SU-DHL-6 (cell line): ENCODE data around the gene KRTAP10-4.

Experiments used
- H2AFZ ChIP-seq: fragments of 200-600 bp; sonication (generic); 2 replicates; pipeline ENCODE4 v1.6.1; 2014; ENCODE audit warnings: low read depth, mild to moderate bottlenecking, moderate library complexity, mixed read lengths, antibody characterized with exemption, low read length; ENCODE audit not compliant: severe bottlenecking
- H3F3A ChIP-seq: fragments of 200-600 bp; shearing (Covaris generic); 2 replicates; pipeline ENCODE4 v1.6.0; 2016; ENCODE audit warnings: antibody characterized with exemption, mild to moderate bottlenecking; ENCODE audit not compliant: insufficient read depth
- H3K27ac ChIP-seq: fragments of 200-600 bp; sonication (generic); 2 replicates; pipeline ENCODE4 v1.5.1; 2016; ENCODE audit warnings: low read depth, mild to moderate bottlenecking, low read length, moderate library complexity, mixed read lengths
- H3K27me3 ChIP-seq: fragments of 200-600 bp; sonication (generic), shearing (Covaris generic); 2 replicates; pipeline ENCODE4 v1.6.0; 2014; ENCODE audit warnings: mild to moderate bottlenecking, low read length
- H3K36me3 ChIP-seq: fragments of 200-600 bp; sonication (generic); 2 replicates; pipeline ENCODE4 v1.6.1; 2014; ENCODE audit warnings: mild to moderate bottlenecking, low read length, mixed read lengths
- H3K4me2 ChIP-seq: fragments of 300-600, 200-600 bp; shearing (Covaris generic), sonication (generic); 2 replicates; pipeline ENCODE4 v1.6.0; 2014; ENCODE audit warnings: low read length, low read depth, mild to moderate bottlenecking; ENCODE audit not compliant: poor library complexity, severe bottlenecking
- H3K4me3 ChIP-seq: fragments of 200-600 bp; sonication (generic); 2 replicates; pipeline ENCODE4 v1.5.1; 2014; ENCODE audit warnings: antibody characterized with exemption, low read length, mild to moderate bottlenecking, mixed read lengths; ENCODE audit not compliant: insufficient read depth, poor library complexity, severe bottlenecking
- H3K79me2 ChIP-seq: fragments of 200-600 bp; sonication (generic); 2 replicates; pipeline ENCODE4 v1.6.1; 2014; ENCODE audit warnings: mild to moderate bottlenecking, low read length, moderate library complexity; ENCODE audit not compliant: insufficient read depth
- H3K9ac ChIP-seq: fragments of 200-600 bp; sonication (generic); 2 replicates; pipeline ENCODE4 v1.7.0; 2014; ENCODE audit warnings: mild to moderate bottlenecking, low read length
- H3K9me2 ChIP-seq: fragments of 200-600 bp; sonication (generic); replicated peaks from 2 replicates; pipeline ENCODE4 v1.6.1; 2014; ENCODE audit warnings: low read length; ENCODE audit not compliant: insufficient read depth
- H3K9me3 ChIP-seq: fragments of 200-600 bp; sonication (generic); 2 replicates; pipeline ENCODE4 v1.6.1; 2014; ENCODE audit warnings: low read length, mixed read lengths; ENCODE audit not compliant: insufficient read depth
- H4K20me1 ChIP-seq: fragments of 200-600 bp; sonication (generic); 2 replicates; pipeline ENCODE4 v1.6.1; 2014; ENCODE audit warnings: low read depth, mild to moderate bottlenecking, antibody characterized with exemption, low read length, moderate library complexity, mixed read lengths
- EZH2phosphoT487 ChIP-seq: fragments of 200-600 bp; sonication (generic), shearing (Covaris generic); conservative IDR thresholded peaks from 2 replicates; pipeline ENCODE4 v1.6.1; 2018; ENCODE audit warnings: mild to moderate bottlenecking, antibody characterized with exemption, low read length, moderate library complexity, mixed read lengths
- TF ChIP-seq, protein P1 (sequence below): fragments of 200-600 bp; sonication (generic); IDR thresholded peaks from one replicate; pipeline ENCODE4 v1.5.1; 2017; ENCODE audit warnings: antibody characterized with exemption, mild to moderate bottlenecking, low read length, moderate library complexity; ENCODE audit not compliant: insufficient read depth, poor library complexity, severe bottlenecking

Gene KRTAP10-4

GRCh38 chr21:44534688-44535087, 38.8 kb upstream of the KRTAP10-4 start:
- no peaks in the 10 kb centered on the region for H3F3A ChIP-seq
- H3K27ac ChIP-seq, result no peak overlapping the region
- no peak for TF ChIP-seq EZH2phosphoT487
- TF ChIP-seq, protein P1, sequence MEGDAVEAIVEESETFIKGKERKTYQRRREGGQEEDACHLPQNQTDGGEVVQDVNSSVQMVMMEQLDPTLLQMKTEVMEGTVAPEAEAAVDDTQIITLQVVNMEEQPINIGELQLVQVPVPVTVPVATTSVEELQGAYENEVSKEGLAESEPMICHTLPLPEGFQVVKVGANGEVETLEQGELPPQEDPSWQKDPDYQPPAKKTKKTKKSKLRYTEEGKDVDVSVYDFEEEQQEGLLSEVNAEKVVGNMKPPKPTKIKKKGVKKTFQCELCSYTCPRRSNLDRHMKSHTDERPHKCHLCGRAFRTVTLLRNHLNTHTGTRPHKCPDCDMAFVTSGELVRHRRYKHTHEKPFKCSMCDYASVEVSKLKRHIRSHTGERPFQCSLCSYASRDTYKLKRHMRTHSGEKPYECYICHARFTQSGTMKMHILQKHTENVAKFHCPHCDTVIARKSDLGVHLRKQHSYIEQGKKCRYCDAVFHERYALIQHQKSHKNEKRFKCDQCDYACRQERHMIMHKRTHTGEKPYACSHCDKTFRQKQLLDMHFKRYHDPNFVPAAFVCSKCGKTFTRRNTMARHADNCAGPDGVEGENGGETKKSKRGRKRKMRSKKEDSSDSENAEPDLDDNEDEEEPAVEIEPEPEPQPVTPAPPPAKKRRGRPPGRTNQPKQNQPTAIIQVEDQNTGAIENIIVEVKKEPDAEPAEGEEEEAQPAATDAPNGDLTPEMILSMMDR, result no peak
- H3K4me2 ChIP-seq, result no peak overlapping the region
- H3K27me3 ChIP-seq, result no peaks in the 10 kb centered on the region
- H3K79me2 ChIP-seq, result no peaks in the 10 kb centered on the region
- H3K4me3 ChIP-seq, result no peak overlapping the region
- no peaks in the 10 kb centered on the region for H3K9me3 ChIP-seq
- H2AFZ ChIP-seq, result no peak overlapping the region
- H4K20me1 ChIP-seq, result no peaks in the 10 kb centered on the region
- H3K36me3 ChIP-seq, result no peaks in the 10 kb centered on the region
- no peaks in the 10 kb centered on the region for H3K9me2 ChIP-seq
- no peak overlapping the region for H3K9ac ChIP-seq

DNA sequence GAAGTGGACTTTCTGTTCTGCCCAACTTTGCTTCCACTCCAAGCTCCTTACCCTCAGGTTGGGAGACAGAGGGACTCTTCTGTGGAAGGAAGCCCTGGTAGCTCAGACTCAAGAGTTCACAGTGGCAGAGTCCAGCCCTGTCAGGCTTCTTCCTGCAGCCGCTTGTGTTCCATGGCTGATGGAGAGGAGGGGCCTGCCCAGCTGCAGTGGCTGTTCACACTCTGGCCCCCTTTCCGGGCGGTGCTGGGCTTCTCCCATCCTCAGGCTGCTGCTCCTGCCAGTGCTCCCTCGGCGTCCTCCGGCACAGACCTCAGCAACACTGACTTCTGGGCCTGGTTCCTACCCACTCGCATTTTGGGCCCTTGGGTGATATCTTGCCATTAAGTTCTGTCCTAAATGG, 37.6 kb upstream of the KRTAP10-4 start:
- Histone ChIP-seq H3K4me3 (no peak overlapping the region), H3F3A (no peaks in the 10 kb centered on the region), H3K27ac (no peak overlapping the region), H2AFZ (no peak overlapping the region), H3K4me2 (no peak overlapping the region), H3K79me2 (no peaks in the 10 kb centered on the region), H4K20me1 (no peaks in the 10 kb centered on the region), H3K36me3 (no peaks in the 10 kb centered on the region), H3K9me2 (no peaks in the 10 kb centered on the region), H3K27me3 (no peaks in the 10 kb centered on the region), H3K9ac (no peak overlapping the region), H3K9me3 (no peaks in the 10 kb centered on the region)
- TF ChIP-seq EZH2phosphoT487, result no peak
- TF ChIP-seq, protein P1, result no peak

- no peak overlapping the region for H3K4me3 ChIP-seq
- no peaks in the 10 kb centered on the region for H3F3A ChIP-seq
- H3K27ac ChIP-seq, result no peak overlapping the region
- no peaks in the 10 kb centered on the region for H3K79me2 ChIP-seq
- H2AFZ ChIP-seq, result no peak overlapping the region
- no peaks in the 10 kb centered on the region for H3K36me3 ChIP-seq
- TF ChIP-seq, protein P1, result no peak
- no peak for TF ChIP-seq EZH2phosphoT487
- no peak overlapping the region for H3K4me2 ChIP-seq
- 0 out of 2 replicates have a peak, but pooled peaks cover 6% of the 10 kb centered on the region for H3K9me3 ChIP-seq
- H3K9me2 ChIP-seq, result no peaks in the 10 kb centered on the region
- no peaks in the 10 kb centered on the region for H3K27me3 ChIP-seq
- no peaks in the 10 kb centered on the region for H4K20me1 ChIP-seq
- H3K9ac ChIP-seq, result no peak overlapping the region
These were observed 35.3 kb upstream of the KRTAP10-4 start for GRCh38 chr21:44537930-44538911.
